Ishikawa (cell line): ENCODE results near the gene DNAH8.

Experiments used
- CEBPB ChIP-seq: IDR thresholded peaks from 2 replicates; pipeline ENCODE4 v1.6.1; 2012
- CREB1 ChIP-seq: IDR thresholded peaks from 2 replicates; pipeline ENCODE4 v1.6.1; 2012; ENCODE audit warnings: low read depth
- EGR1 ChIP-seq: IDR thresholded peaks from 2 replicates; pipeline ENCODE4 v1.6.1; 2012
- EP300 ChIP-seq: IDR thresholded peaks from 2 replicates; pipeline ENCODE4 v1.6.1; 2012; ENCODE audit warnings: borderline replicate concordance
- FOXM1 ChIP-seq: IDR thresholded peaks from 2 replicates; pipeline ENCODE4 v1.6.1; 2012; ENCODE audit warnings: low read depth, borderline replicate concordance
- NFIC ChIP-seq: IDR thresholded peaks from 2 replicates; pipeline ENCODE4 v1.6.1; 2012
- RAD21 ChIP-seq: IDR thresholded peaks from 2 replicates; pipeline ENCODE4 v1.6.1; 2012; ENCODE audit warnings: low read depth
- TAF1 ChIP-seq: IDR thresholded peaks from 2 replicates; pipeline ENCODE4 v1.6.1; 2012; ENCODE audit warnings: low read depth, mild to moderate bottlenecking
- TCF12 ChIP-seq: IDR thresholded peaks from 2 replicates; pipeline ENCODE4 v1.6.1; 2012; ENCODE audit warnings: low read depth
- TEAD4 ChIP-seq: IDR thresholded peaks from 2 replicates; pipeline ENCODE4 v1.6.1; 2012
- YY1 ChIP-seq: IDR thresholded peaks from 2 replicates; pipeline ENCODE4 v1.6.1; 2012; ENCODE audit warnings: low read depth
- ZBTB7A ChIP-seq: IDR thresholded peaks from 2 replicates; pipeline ENCODE4 v1.6.1; 2012; ENCODE audit warnings: low read depth
- TF ChIP-seq, protein P1 (sequence below): IDR thresholded peaks from 2 replicates; pipeline ENCODE4 v1.6.1; 2012
- TF ChIP-seq, protein P2 (sequence below): IDR thresholded peaks from 2 replicates; pipeline ENCODE4 v1.6.1; 2012; ENCODE audit warnings: low read depth, mild to moderate bottlenecking
- TF ChIP-seq, protein P3 (sequence below): IDR thresholded peaks from 2 replicates; pipeline ENCODE4 v1.6.1; 2012

DNAH8 gene

DNA sequence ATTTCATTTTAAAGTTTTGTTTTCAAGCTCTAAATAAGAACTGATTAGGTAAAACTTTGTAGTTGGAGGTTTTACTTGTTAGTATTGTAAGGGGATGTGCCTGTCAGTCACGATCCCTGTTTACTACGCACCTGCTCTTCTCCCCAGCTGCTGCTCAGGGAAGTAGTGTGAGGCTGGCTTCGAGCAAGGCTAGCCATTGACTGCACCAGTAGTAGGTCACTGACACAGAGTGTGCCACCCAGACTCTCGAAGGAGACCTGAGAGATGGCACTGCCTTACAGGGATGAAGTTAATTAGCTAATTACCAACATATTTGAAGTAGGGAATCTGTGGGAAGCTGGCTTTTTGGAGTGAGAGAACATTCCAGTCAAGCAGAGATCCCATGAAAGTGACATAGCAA lies 89.2 kb downstream of the DNAH8 start:
- TF ChIP-seq, protein P1, sequence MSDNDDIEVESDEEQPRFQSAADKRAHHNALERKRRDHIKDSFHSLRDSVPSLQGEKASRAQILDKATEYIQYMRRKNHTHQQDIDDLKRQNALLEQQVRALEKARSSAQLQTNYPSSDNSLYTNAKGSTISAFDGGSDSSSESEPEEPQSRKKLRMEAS, result no peak
- TF ChIP-seq ZBTB7A (no peak), FOXM1 (no peak), TAF1 (no peak), CEBPB (no peak), TEAD4 (no peak), CREB1 (no peak), EGR1 (no peak), YY1 (no peak), RAD21 (no peak), EP300 (no peak), NFIC (no peak), TCF12 (no peak)
- TF ChIP-seq, protein P2, sequence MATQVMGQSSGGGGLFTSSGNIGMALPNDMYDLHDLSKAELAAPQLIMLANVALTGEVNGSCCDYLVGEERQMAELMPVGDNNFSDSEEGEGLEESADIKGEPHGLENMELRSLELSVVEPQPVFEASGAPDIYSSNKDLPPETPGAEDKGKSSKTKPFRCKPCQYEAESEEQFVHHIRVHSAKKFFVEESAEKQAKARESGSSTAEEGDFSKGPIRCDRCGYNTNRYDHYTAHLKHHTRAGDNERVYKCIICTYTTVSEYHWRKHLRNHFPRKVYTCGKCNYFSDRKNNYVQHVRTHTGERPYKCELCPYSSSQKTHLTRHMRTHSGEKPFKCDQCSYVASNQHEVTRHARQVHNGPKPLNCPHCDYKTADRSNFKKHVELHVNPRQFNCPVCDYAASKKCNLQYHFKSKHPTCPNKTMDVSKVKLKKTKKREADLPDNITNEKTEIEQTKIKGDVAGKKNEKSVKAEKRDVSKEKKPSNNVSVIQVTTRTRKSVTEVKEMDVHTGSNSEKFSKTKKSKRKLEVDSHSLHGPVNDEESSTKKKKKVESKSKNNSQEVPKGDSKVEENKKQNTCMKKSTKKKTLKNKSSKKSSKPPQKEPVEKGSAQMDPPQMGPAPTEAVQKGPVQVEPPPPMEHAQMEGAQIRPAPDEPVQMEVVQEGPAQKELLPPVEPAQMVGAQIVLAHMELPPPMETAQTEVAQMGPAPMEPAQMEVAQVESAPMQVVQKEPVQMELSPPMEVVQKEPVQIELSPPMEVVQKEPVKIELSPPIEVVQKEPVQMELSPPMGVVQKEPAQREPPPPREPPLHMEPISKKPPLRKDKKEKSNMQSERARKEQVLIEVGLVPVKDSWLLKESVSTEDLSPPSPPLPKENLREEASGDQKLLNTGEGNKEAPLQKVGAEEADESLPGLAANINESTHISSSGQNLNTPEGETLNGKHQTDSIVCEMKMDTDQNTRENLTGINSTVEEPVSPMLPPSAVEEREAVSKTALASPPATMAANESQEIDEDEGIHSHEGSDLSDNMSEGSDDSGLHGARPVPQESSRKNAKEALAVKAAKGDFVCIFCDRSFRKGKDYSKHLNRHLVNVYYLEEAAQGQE, result no peak
- TF ChIP-seq, protein P3, sequence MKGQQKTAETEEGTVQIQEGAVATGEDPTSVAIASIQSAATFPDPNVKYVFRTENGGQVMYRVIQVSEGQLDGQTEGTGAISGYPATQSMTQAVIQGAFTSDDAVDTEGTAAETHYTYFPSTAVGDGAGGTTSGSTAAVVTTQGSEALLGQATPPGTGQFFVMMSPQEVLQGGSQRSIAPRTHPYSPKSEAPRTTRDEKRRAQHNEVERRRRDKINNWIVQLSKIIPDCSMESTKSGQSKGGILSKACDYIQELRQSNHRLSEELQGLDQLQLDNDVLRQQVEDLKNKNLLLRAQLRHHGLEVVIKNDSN, result no peak

DNA sequence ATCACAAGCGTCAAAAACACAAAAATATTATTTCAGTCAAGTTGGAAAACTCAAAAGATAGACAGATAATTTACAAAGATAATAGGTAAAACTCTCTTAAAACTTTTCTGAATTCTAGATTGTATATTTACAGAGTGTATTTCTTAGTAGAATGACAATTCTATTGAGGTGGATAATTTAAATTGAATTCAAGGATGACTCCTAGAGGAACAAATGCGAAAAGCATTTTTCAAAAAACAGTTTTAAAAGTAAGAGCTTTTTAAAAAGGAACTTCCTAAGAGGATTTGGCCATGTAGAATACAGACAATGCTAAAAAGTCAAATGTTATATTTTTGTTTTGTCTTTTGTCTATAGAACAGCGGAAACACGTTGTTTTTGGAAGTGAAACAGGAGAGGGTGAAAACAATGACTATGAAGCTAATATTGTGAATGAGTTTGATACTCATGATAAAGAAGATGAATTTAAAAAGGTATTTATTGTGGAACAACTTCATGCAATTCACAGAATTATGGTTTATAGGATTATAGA lies 90.1 kb downstream of the DNAH8 start:
- TF ChIP-seq TAF1 (no peak), EGR1 (no peak), CREB1 (no peak), TEAD4 (no peak), EP300 (no peak), CEBPB (no peak), FOXM1 (no peak)
- TF ChIP-seq, protein P3, result no peak

DNA sequence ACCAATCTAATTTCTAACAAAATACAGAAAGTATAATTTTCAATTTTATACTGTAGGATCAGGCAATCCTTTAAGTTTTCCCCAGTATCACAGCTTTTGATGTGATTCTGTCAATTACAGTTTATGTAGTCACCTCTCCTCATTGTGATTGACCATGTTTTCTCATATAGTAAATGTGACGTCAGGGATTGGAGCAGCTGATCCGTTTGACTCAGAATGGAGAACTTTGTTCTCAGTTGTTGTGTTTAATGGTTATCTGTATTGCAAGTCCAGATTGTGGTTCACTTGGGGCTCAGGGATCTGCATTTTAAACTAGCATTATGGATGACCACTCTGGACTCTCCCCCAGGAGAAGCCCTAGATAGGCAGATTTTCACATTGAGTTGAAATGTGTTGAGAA lies 90.6 kb downstream of the DNAH8 start:
- TF ChIP-seq NFIC (no peak), TEAD4 (no peak), TAF1 (no peak), EGR1 (no peak), EP300 (no peak), FOXM1 (no peak), TCF12 (no peak), CREB1 (no peak), RAD21 (no peak), CEBPB (no peak), YY1 (no peak), ZBTB7A (no peak)
- TF ChIP-seq, protein P1, result no peak
- TF ChIP-seq, protein P2, result no peak
- TF ChIP-seq, protein P3, result no peak

DNA sequence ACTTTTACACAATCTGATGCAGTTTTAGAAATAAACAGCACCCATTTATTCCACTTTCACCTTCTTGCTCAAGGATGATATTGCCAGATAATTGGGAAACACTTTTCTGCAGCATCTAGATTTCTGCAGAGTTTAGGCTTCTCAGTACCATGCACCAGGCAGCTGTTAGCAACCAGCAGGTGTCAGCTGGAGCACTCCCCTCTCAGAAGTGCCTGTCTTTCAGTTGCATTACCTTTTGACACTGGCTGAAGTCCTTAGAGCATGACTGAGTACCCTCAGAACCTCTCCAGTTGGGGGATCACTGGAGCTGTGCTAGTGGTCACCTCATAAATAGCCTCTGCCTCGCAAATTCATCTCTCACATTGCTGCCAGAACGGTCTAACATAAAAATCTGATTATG lies 91.2 kb downstream of the DNAH8 start:
- TF ChIP-seq CREB1 (no peak), RAD21 (no peak), TCF12 (no peak), TAF1 (no peak), EP300 (no peak), ZBTB7A (no peak), TEAD4 (no peak), FOXM1 (no peak), YY1 (no peak), CEBPB (no peak)
- TF ChIP-seq, protein P1, result no peak
- TF ChIP-seq, protein P2, result no peak
